ENCODE results near the gene ALPG.

The ALPG gene

GRCh38 chr2:232460171-232460570 is 53.5 kb downstream of the ALPG start:
- DNase-seq = no peak
